Liver (tissue), 9 donors: ENCODE measurements around the gene GPR75. TPM values are rescaled to one million over a fixed set of nuclear protein-coding genes. Genes with fewer than 3 reads are reported as not detected.

ENCODE experiments used
- DNase-seq: peaks from one replicate; pipeline ENCODE4 v3.0.0-alpha.2; 2017; ENCODE audit warnings: low spot score
- H3K27ac ChIP-seq, 2 donors: one replicate each; pipeline ENCODE4 v1.7.0; 2013; ENCODE audit warnings: inconsistent platforms in 2 of 2, low read length in 2 of 2, control low read depth in 1 of 2, low read depth in 1 of 2, mild to moderate bottlenecking in 1 of 2
- H3K27me3 ChIP-seq, 4 donors: one replicate each; pipeline versions ENCODE4 v1.6.1 to v1.7.0; 2013; ENCODE audit warnings: low read length in 3 of 4, inconsistent platforms in 1 of 4, mild to moderate bottlenecking in 1 of 4, moderate library complexity in 1 of 4; ENCODE audit not compliant: control insufficient read depth in 4 of 4, insufficient read depth in 4 of 4
- H3K36me3 ChIP-seq, 4 donors: one replicate each; pipeline versions ENCODE4 v1.6.1 to v1.7.0; 2013; ENCODE audit warnings: low read length in 3 of 4, mild to moderate bottlenecking in 3 of 4, low read depth in 1 of 4, moderate library complexity in 1 of 4; ENCODE audit not compliant: control insufficient read depth in 4 of 4, insufficient read depth in 3 of 4
- H3K4me1 ChIP-seq, 4 donors: one replicate each; pipeline versions ENCODE4 v1.6.1 to v1.7.0; 2013; ENCODE audit warnings: low read length in 3 of 4, mild to moderate bottlenecking in 3 of 4, moderate library complexity in 1 of 4; ENCODE audit not compliant: control insufficient read depth in 4 of 4, insufficient read depth in 4 of 4
- H3K4me3 ChIP-seq, 3 donors: one replicate each; pipeline versions ENCODE4 v1.6.1 to v1.7.0; 2013; ENCODE audit warnings: low read length in 3 of 3, control low read depth in 1 of 3, low read depth in 1 of 3, mild to moderate bottlenecking in 1 of 3
- H3K9ac ChIP-seq, 2 donors: one replicate each; pipeline ENCODE4 v1.7.0; 2013; ENCODE audit warnings: low read length in 2 of 2, mild to moderate bottlenecking in 2 of 2, moderate library complexity in 2 of 2, control low read depth in 1 of 2, low read depth in 1 of 2
- H3K9me3 ChIP-seq, 4 donors: one replicate each; pipeline versions ENCODE4 v1.6.1 to v1.7.0; 2013; ENCODE audit warnings: low read length in 3 of 4; ENCODE audit not compliant: control insufficient read depth in 4 of 4
- CTCF ChIP-seq: fragments of 150-350 bp; IDR thresholded peaks from 2 replicates; pipeline ENCODE4 v1.5.1; 2017; ENCODE audit warnings: improper control_type of control experiment, low read depth, low read length; ENCODE audit not compliant: missing input control
- EGR1 ChIP-seq, 2 donors: IDR thresholded peaks; 2 replicates each; pipeline ENCODE4 v1.6.1; 2016 to 2018; ENCODE audit warnings: antibody characterized with exemption in 2 of 2, low read depth in 2 of 2
- FOXA1 ChIP-seq: IDR thresholded peaks from 2 replicates; pipeline ENCODE4 v1.6.1; 2016; ENCODE audit warnings: antibody characterized with exemption
- FOXA2 ChIP-seq: IDR thresholded peaks from 2 replicates; pipeline ENCODE4 v1.6.1; 2016; ENCODE audit warnings: antibody characterized with exemption
- GABPA ChIP-seq, 2 donors: IDR thresholded peaks in 1 of 2; conservative IDR thresholded peaks in 1 of 2; 2 replicates each; pipeline ENCODE4 v1.6.1; 2016; ENCODE audit warnings: antibody characterized with exemption in 2 of 2, mild to moderate bottlenecking in 1 of 2, moderate library complexity in 1 of 2
- HNF4A ChIP-seq, 2 donors: conservative IDR thresholded peaks; 2 replicates each; pipeline ENCODE4 v1.6.1; 2016; ENCODE audit warnings: antibody characterized with exemption in 2 of 2, mild to moderate bottlenecking in 2 of 2
- HNF4G ChIP-seq: IDR thresholded peaks from 2 replicates; pipeline ENCODE4 v1.6.1; 2016; ENCODE audit warnings: antibody characterized with exemption
- JUND ChIP-seq, 2 donors: IDR thresholded peaks; 2 replicates each; pipeline ENCODE4 v1.6.1; 2016; ENCODE audit warnings: antibody characterized with exemption in 2 of 2
- MAX ChIP-seq: IDR thresholded peaks from 2 replicates; pipeline ENCODE4 v1.6.1; 2016; ENCODE audit warnings: antibody characterized with exemption
- NR2F2 ChIP-seq: IDR thresholded peaks from 2 replicates; pipeline ENCODE4 v1.6.1; 2016; ENCODE audit warnings: antibody characterized with exemption
- RAD21 ChIP-seq, 2 donors: IDR thresholded peaks; 2 replicates each; pipeline ENCODE4 v1.6.1; 2016; ENCODE audit warnings: antibody characterized with exemption in 2 of 2, mild to moderate bottlenecking in 2 of 2
- REST ChIP-seq: IDR thresholded peaks from 2 replicates; pipeline ENCODE4 v1.6.1; 2016; ENCODE audit warnings: antibody characterized with exemption, mild to moderate bottlenecking
- RXRA ChIP-seq, 2 donors: IDR thresholded peaks; 2 replicates each; pipeline ENCODE4 v1.6.1; 2017 to 2018; ENCODE audit warnings: antibody characterized with exemption in 2 of 2, mild to moderate bottlenecking in 1 of 2
- SP1 ChIP-seq: IDR thresholded peaks from 2 replicates; pipeline ENCODE4 v1.6.1; 2018; ENCODE audit warnings: antibody characterized with exemption, mild to moderate bottlenecking
- TAF1 ChIP-seq: conservative IDR thresholded peaks from 2 replicates; pipeline ENCODE4 v1.6.1; 2016; ENCODE audit warnings: antibody characterized with exemption, mild to moderate bottlenecking
- YY1 ChIP-seq: IDR thresholded peaks from 2 replicates; pipeline ENCODE4 v1.6.1; 2016; ENCODE audit warnings: antibody characterized with exemption, mild to moderate bottlenecking
- ZBTB33 ChIP-seq: IDR thresholded peaks from 2 replicates; pipeline ENCODE4 v1.6.1; 2016; ENCODE audit warnings: antibody characterized with exemption
- WGBS: extraction: QIAGEN DNeasy Blood & Tissue Kit; methylation state at CpG from one replicate; pipeline ENCODE4 v1.1.7; 2013; 5-methylcytosine and 5-hydroxymethylcytosine counted together
- polyA plus RNA-seq, 2 donors: library from polyadenylated mRNA; stranded (reverse) in 1 of 2; unstranded in 1 of 2; fragments of 200-250 nt in 1 of 2; fragments of >200 nt in 1 of 2; fragmentation: Nextera tagmentation in 1 of 2; extraction: Ambion mirVana in 1 of 2; gene quantifications; one replicate each; pipeline versions ENCODE4 v1.2.1 to v1.2.3, GENCODE V29; 2013 to 2015
- total RNA-seq, 2 donors: library from RNA; depleted of rRNA; stranded (reverse); fragments of >200 nt; gene quantifications; one replicate each; pipeline ENCODE4 v1.2.3, GENCODE V29; 2014
- donor health status: healthy.
- donor health status: healthy.
- donor health status: healthy.
- donor health status: healthy.
- donor health status: healthy.

GPR75 gene
- total and polyA plus RNA-seq, 4 donors: 0.21 to 5.4 (median 1.4) TPM

GRCh38 chr2:53820711-53821110, 39.1 kb downstream of the GPR75 start:
- WGBS: 89% methylated on average over 4 of the region's 4 CpGs
- H3K27ac ChIP-seq: no peak overlapping the region
- no peaks in the 10 kb centered on the region for H3K27me3 ChIP-seq
- peaks cover 2 to 5% (median 4%) of the 10 kb centered on the region in 4 donors for H3K36me3 ChIP-seq
- DNase-seq: no peak
- H3K4me1 ChIP-seq: peaks cover 1 to 12% (median 10%) of the 10 kb centered on the region in 4 donors
- no peaks in the 10 kb centered on the region for H3K9me3 ChIP-seq
- TF ChIP-seq MAX: no peak
- TF ChIP-seq EGR1 (IDR thresholded peaks at IDR 0.05; ENCODE audit: low read depth in 2 of 2): no peak
- no peak for TF ChIP-seq NR2F2
- TF ChIP-seq SP1: no peak
- no peak for TF ChIP-seq CTCF
- no peak for TF ChIP-seq RAD21 (IDR thresholded peaks at IDR 0.05)
- H3K4me3 ChIP-seq: no peak overlapping the region
- H3K9ac ChIP-seq: no peak overlapping the region

- Histone ChIP-seq H3K4me1 (peaks cover 0 to 9% (median 6%) of the 10 kb centered on the region in 4 donors), H3K4me3 (no peak overlapping the region), H3K36me3 (peaks cover 3 to 11% (median 9%) of the 10 kb centered on the region in 4 donors), H3K27ac (no peak overlapping the region), H3K27me3 (no peaks in the 10 kb centered on the region), H3K9me3 (no peaks in the 10 kb centered on the region), H3K9ac (no peak overlapping the region)
- DNase-seq: no peak
- WGBS: 90% methylated on average over 9 of the region's 9 CpGs
- TF ChIP-seq JUND (IDR thresholded peaks at IDR 0.05) (no peak), TAF1 (no peak), EGR1 (IDR thresholded peaks at IDR 0.05; ENCODE audit: low read depth in 2 of 2) (no peak), MAX (no peak), YY1 (no peak)
Measured at GRCh38 chr2:53820048-53820447, 39.7 kb downstream of the GPR75 start.

- H3K4me3 ChIP-seq: no peak overlapping the region
- no peak overlapping the region for H3K27ac ChIP-seq
- peaks cover 3 to 11% (median 10%) of the 10 kb centered on the region in 4 donors for H3K36me3 ChIP-seq
- TF ChIP-seq JUND (IDR thresholded peaks at IDR 0.05) (no peak), CTCF (no peak), REST (no peak), YY1 (no peak), GABPA (IDR thresholded peaks at IDR 0.05 in 1 of 2, conservative IDR thresholded peaks at IDR 0.05 in 1 of 2) (no peak), ZBTB33 (no peak), RXRA (IDR thresholded peaks at IDR 0.05) (no peak), RAD21 (IDR thresholded peaks at IDR 0.05) (no peak), HNF4G (no peak), MAX (no peak), TAF1 (no peak), EGR1 (IDR thresholded peaks at IDR 0.05; ENCODE audit: low read depth in 2 of 2) (no peak), SP1 (no peak), FOXA2 (no peak), FOXA1 (no peak), HNF4A (conservative IDR thresholded peaks at IDR 0.05) (no peak), NR2F2 (no peak)
Measured at GRCh38 chr2:53819634-53820033, 40.1 kb downstream of the GPR75 start.

More at GRCh38 chr2:53819634-53820033, 40.1 kb downstream of the GPR75 start:
- H3K4me1 ChIP-seq: peaks cover 0 to 9% (median 6%) of the 10 kb centered on the region in 4 donors
- no peaks in the 10 kb centered on the region for H3K9me3 ChIP-seq
- DNase-seq: no peak
- H3K9ac ChIP-seq: no peak overlapping the region
- 85% methylated on average over 4 of the region's 4 CpGs for WGBS
- no peaks in the 10 kb centered on the region for H3K27me3 ChIP-seq
